HFF-Myc (cell line): Measurements from ENCODE around the gene EVX1.

Source experiments
- DNase-seq: peaks from one replicate; pipeline ENCODE4 v3.0.0-alpha.2; 2011; ENCODE audit warnings: low read depth; ENCODE audit errors: extremely low read depth
- H3K4me3 ChIP-seq: replicated peaks from 2 replicates; pipeline ENCODE4 v1.5.1; 2011; ENCODE audit warnings: low read depth, mild to moderate bottlenecking, control low read depth, low read length
- TF ChIP-seq, protein P1 (sequence below): IDR thresholded peaks from 2 replicates; pipeline ENCODE4 v1.5.1; 2012; ENCODE audit warnings: mild to moderate bottlenecking, low read depth, low read length, control low read depth; ENCODE audit errors: missing control alignments

Gene EVX1

DNA sequence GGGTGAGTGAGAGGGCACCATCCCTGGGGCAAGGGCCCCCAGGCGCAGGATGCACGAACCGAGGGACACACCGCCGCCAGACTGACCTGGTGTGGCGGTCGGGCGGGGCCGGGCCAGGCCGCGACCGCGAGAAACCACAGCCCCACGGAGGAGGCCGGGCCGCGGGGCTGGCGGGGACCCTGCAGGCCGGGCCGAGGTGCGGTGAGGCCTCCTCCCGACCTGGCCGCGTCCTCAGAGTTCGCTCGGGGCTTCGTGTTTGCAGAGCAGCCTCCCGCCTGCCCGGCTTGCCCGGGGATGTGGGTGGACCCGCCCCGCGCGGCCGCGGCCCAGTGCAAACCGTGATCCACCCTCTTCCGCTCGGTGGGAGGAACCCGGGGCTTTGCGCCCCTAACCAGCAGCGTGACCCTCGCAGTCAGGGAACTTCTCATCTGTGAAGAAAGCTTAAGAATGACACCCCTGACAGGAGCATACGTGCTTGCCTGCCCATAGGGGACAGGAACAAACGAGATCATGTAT, 22.1 kb upstream of the EVX1 start:
- H3K4me3 ChIP-seq: no peak overlapping the region
- TF ChIP-seq, protein P1, sequence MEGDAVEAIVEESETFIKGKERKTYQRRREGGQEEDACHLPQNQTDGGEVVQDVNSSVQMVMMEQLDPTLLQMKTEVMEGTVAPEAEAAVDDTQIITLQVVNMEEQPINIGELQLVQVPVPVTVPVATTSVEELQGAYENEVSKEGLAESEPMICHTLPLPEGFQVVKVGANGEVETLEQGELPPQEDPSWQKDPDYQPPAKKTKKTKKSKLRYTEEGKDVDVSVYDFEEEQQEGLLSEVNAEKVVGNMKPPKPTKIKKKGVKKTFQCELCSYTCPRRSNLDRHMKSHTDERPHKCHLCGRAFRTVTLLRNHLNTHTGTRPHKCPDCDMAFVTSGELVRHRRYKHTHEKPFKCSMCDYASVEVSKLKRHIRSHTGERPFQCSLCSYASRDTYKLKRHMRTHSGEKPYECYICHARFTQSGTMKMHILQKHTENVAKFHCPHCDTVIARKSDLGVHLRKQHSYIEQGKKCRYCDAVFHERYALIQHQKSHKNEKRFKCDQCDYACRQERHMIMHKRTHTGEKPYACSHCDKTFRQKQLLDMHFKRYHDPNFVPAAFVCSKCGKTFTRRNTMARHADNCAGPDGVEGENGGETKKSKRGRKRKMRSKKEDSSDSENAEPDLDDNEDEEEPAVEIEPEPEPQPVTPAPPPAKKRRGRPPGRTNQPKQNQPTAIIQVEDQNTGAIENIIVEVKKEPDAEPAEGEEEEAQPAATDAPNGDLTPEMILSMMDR: no peak
- DNase-seq: no peak

DNA sequence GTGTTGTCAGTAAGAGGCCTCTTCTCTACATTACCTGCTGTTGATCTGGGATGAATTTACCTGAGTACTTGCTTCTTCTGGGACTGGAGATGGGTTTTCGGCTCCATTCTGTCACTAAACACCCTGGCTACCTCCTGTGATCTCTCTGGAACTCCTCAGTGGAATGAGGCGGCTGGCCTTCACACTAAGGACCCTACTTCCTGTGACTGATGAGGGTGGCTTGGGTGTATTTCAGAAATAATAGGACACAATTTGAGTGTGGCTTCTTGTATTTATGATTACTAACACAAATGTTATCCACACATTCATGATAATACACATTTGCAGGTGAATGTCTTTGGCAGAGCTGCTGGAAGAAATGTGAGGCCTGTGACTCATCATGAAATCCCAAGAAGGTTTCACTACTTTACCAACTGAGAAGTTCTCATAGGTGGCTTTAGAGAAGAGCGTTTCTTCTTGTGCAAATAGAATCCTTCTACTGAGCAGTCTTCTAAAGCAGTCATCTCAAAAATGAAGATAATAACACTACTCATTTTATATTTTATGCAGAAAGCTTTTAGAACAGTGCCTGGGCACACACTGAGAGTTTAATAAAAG, 21.3 kb upstream of the EVX1 start:
- DNase-seq: no peak
- TF ChIP-seq, protein P1: no peak
- no peak overlapping the region for H3K4me3 ChIP-seq

DNA sequence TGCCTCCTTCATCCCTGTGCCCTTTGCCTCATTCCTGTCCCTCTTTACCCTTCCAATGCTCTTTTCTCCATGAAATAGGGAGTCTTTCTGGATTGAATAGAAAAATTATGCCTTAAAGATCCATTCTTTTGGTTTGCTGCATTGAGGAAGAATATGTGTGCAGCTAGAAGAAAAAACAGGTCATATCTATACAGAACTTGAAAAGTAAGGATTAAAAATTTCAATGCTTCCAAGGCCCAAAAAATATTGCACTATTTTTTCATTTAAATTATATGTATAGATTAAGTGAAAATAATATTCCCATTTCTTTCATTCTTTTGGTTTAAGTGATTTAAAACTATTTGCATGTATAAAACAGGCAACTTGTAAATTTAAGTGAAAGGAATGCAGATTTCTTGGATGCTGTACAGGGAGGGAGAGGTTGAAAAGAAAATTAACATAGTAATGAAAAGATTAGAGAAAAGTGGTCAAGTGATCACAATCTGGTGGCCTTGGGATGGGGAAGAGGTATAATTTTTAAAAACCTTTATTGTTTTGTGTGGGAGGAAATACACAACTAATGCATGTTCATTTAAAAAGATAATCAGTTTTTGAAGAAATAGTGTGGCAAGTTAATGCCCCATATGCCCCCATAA, 18.5 kb upstream of the EVX1 start:
- DNase-seq: no peak
- H3K4me3 ChIP-seq: no peak overlapping the region
- TF ChIP-seq, protein P1: no peak

DNA sequence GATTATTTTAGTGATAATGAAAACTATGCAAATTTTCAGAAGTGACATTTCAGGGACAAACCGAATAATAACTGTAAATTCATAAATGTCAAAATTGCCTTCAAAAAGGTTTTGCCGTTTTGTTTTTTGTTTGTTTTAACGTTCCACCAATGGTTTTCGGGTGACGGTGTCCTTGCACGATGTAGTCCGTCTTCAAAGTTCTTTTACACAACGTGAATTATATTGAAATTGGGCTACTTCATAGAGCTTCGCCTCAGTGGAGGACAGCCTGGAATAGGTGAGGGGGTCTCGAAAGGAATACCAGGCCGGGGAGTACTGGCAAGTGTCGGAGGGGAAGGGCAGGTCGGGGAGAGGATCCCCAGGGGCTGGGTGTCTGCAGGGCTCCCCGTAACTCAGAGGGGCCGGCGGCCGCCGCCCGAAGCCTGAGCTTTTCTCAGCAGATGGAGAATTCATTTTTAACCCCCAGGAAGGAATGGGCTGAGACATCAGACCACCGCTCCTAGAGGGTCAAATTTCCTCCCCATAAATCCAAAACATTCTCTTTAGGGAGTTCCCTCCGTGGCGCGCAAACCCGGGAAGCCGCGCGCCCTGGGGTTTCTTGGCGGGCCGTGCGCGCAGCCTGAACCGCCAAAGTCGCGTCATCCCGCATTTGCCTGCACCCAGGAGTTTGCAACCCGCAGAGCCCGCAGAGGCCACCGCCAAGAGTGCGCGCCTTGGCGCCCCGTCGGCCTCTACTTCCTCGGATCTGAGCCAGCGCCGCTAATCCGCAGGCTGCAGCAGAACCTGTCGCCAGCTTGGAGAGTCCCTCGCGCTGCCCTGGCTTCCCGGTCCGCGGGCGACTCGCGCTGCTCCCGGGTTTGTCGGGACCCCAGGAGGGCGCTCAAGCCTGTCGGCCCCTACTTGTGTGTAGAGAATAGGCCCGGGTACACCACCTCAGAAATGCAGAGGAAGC, 17.3 kb upstream of the EVX1 start:
- no peak for DNase-seq
- TF ChIP-seq, protein P1: no peak
- no peak overlapping the region for H3K4me3 ChIP-seq

DNA sequence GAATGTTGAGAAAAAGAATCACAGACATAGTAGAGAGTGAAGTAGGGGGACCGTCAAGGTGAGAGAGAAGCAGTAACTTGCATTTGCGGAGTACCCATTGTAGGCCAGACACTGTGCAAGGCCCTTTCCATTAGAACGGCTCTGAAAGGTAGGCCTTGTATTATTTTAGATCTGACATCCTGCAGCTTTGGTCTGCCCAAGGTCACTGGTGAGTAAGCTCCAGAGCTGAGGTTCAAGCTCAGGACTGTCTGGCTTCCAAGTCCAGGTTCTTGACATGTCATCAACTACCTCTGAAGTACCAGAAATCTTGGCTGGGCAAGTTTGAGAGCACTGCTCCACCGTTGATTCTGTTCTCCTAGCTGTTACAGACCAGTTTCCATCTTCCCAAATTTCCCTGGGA, 13.2 kb upstream of the EVX1 start:
- DNase-seq: no peak
- H3K4me3 ChIP-seq: no peak overlapping the region
- TF ChIP-seq, protein P1: no peak

DNA sequence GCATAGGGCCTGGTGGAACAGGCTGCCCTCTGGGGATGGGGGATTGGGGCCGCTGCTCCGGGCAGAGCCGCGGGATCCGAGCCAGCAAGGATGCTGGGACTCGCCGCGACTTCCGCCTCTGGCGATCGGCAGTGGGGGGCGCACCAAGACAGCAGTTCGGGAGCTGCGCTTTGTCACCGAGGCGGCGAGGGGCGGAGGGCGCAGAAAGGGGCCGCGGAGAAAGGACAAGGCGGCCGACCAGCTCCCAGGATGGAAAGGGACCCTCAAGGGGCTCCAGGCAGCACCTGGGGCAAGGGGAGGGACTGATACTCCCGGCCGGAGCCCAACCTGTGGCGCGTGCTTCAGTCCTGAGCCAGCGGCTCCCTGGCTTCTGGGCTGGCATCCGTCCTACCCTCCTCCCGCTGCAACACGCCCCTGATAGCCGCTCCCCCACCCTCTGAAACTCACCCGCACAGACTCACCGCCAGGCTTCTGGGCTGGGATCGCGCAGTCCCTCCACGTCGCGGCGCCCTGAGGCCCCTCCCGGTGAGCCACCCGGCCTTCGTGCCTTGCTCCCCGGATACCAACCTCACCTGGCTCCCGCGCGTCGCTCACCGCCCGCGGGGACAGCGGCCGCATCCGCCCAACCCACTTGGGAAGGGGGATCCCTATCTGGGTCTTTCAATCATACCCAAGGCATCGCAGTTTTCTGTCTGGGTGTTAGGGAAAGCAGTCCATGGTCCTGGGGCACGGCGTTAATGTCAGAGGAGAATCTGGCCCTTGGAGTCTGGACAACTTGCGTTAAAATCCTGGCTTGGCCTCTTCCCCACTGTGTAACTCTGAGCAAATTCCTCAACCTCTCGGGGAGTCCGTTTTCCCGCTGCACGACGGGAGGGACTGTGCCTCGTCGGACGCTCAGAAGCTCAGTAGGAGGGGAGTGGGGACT, 7.0 kb upstream of the EVX1 start:
- peak overlapping the region; percentile 48 for H3K4me3 ChIP-seq
- DNase-seq: no peak
- TF ChIP-seq, protein P1: peak; percentile 45
